Caco-2 (cell line): ENCODE data around the gene SCTR. TPM values are rescaled to one million over a fixed set of nuclear protein-coding genes. Genes with fewer than 3 reads are reported as not detected.

Experiments used
- Bru-seq: library from RNA; stranded (reverse); fragments of 400-500 nt; gene quantifications from one replicate; lab custom pipeline; 2021; lab: Mats Ljungman, UMichigan
- BruChase-seq, 2 experiments: library from RNA; stranded (reverse); fragments of 400-500 nt; gene quantifications; one replicate each; lab custom pipeline; 2021; lab: Mats Ljungman, UMichigan
- BruUV-seq: library from RNA; stranded (reverse); fragments of 400-500 nt; replicated peaks from 2 replicates; lab custom pipeline; 2021; lab: Mats Ljungman, UMichigan
- CTCF ChIA-PET: fragments of 300-600 bp; sonication (Branson Sonifier 250); formaldehyde crosslinking; loops from one replicate; lab custom pipeline; 2022; ENCODE audit warnings: antibody characterized with exemption; lab: Charles Lee
- POLR2A ChIA-PET: fragments of 300-600 bp; sonication (Branson Sonifier 250); formaldehyde crosslinking; loops from one replicate; lab custom pipeline; 2022; ENCODE audit warnings: antibody characterized with exemption; lab: Charles Lee
- DNase-seq, 2 experiments: peaks; one replicate each; pipeline versions ENCODE4 v3.0.0 to v3.0.0-alpha.2; 2020 to 2022
- H3K27me3 ChIP-seq: replicated peaks from 2 replicates; pipeline ENCODE4 v1.6.0; 2011; ENCODE audit warnings: low read length; ENCODE audit not compliant: control insufficient read depth, insufficient read depth
- H3K36me3 ChIP-seq: 2 replicates; pipeline ENCODE4 v1.5.1; 2011; ENCODE audit warnings: low read length; ENCODE audit not compliant: control insufficient read depth, insufficient read depth
- H3K4me1 ChIP-seq: fragments of 250-450 bp; sonication (Bioruptor Pico); 2 replicates; pipeline ENCODE4 v1.5.1; 2020; ENCODE audit warnings: mild to moderate bottlenecking
- H3K4me3 ChIP-seq: 2 replicates; pipeline ENCODE4 v1.5.1; 2011; ENCODE audit warnings: low read depth, mild to moderate bottlenecking, control low read depth, low read length
- H3K9me3 ChIP-seq: fragments of 250-450 bp; sonication (Bioruptor Pico); 2 replicates; pipeline ENCODE4 v1.5.1; 2020; ENCODE audit warnings: mild to moderate bottlenecking, moderate library complexity
- H3K27ac Mint-ChIP-seq: one replicate; pipeline ENCODE4 v1.8.0; 2022; ENCODE audit warnings: mixed read lengths; ENCODE audit not compliant: unreplicated experiment
- H3K27me3 Mint-ChIP-seq: one replicate; pipeline ENCODE4 v1.8.0; 2022; ENCODE audit warnings: mixed read lengths; ENCODE audit not compliant: insufficient read depth, unreplicated experiment
- H3K36me3 Mint-ChIP-seq: one replicate; pipeline ENCODE4 v1.8.0; 2022; ENCODE audit warnings: mild to moderate bottlenecking, mixed read lengths; ENCODE audit not compliant: insufficient read depth, unreplicated experiment
- H3K4me1 Mint-ChIP-seq: one replicate; pipeline ENCODE4 v1.8.0; 2022; ENCODE audit warnings: low read depth, mixed read lengths; ENCODE audit not compliant: unreplicated experiment
- H3K4me3 Mint-ChIP-seq: one replicate; pipeline ENCODE4 v1.8.0; 2022; ENCODE audit warnings: mild to moderate bottlenecking, moderate library complexity, mixed read lengths; ENCODE audit not compliant: unreplicated experiment
- H3K9me3 Mint-ChIP-seq: one replicate; pipeline ENCODE4 v1.8.0; 2022; ENCODE audit warnings: mixed read lengths; ENCODE audit not compliant: unreplicated experiment
- intact Hi-C: fragments of 100-400 bp; cut with micrococcal nuclease; formaldehyde crosslinking; loops from one replicate; pipeline ENCODE4 v1.10.0; 2022; ENCODE audit not compliant: unreplicated experiment
- long read RNA-seq: library from polyadenylated mRNA; stranded (forward); transcript quantifications from one replicate; pipeline ENCODE4 v2.0.0, GENCODE V29; 2022
- total RNA-seq: library from RNA; stranded (reverse); gene quantifications from 2 replicates; pipeline ENCODE4 v1.2.3, GENCODE V29; 2022
- TF ChIP-seq, protein P1 (sequence below), 2 experiments: fragments of 200-600 bp in 1 of 2; IDR thresholded peaks; 1 replicate in 1 of 2; 2 replicates in 1 of 2; pipeline versions ENCODE4 v1.5.1 to v1.8.0; 2011 to 2022; ENCODE audit warnings: antibody characterized with exemption in 1 of 2, control low read depth in 1 of 2, inconsistent platforms in 1 of 2, low read depth in 1 of 2, low read length in 1 of 2, mild to moderate bottlenecking in 1 of 2, moderate library complexity in 1 of 2; ENCODE audit not compliant: insufficient read depth in 1 of 2, severe bottlenecking in 1 of 2, unreplicated experiment in 1 of 2

Gene SCTR
- total RNA-seq (not detected in 2 replicates), Bru-seq, nascent RNA (percentile 2 among the genes with signal in this experiment), BruChase-seq, experiment 1, labeled RNA remaining after a 2-hour chase (percentile 4 among the genes with signal in this experiment), BruChase-seq, experiment 2, labeled RNA remaining after a 6-hour chase (percentile 8 among the genes with signal in this experiment)
- long read RNA-seq: 0 reads

DNA sequence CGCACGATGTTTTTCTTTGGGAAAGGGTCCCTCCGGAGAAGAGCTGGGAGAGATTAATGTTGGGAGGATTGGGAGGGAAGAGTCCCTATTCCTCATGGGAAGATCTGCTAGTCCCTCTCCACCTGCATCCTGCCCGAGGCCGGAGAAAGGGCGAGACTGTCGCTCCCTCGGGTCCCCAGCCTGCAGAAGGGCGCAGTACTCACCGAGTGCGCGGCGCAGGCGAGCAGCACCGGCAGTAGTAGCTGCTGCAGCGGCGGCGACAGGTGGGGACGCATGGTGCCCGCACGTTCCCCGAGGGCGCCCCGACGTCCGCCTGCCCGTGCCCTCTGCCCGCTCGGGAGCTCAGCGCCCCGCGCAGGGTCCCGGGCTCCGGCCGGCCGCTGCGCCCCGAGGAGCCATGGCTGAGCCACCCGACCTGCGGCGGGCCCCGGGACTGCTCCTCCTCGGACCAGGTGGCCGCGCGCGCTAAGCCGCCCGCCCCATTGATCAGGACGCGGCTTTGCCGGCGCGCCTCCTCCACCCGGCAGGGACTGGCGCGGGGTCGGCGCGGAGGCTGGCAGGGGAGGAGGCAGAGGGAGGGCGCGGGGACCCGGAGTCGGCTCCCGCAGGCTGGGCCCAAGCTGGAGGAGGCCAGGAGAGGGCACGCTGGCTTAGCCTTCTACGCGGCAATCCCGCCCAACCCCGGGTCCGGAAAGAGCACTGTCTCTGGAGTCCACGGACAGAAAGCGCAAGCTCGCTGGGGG, at the start of gene SCTR:
TSS of gene SCTR (minus strand) at position 532 of the 743 bp plus-strand sequence. CDS start at position 275, 257 bp downstream.
- ChIA-PET POLR2A (no interaction called here), CTCF (no interaction called here)
- H3K4me1 ChIP-seq: peaks cover 19% of the 10 kb centered on the region
- no peak for DNase-seq
- BruUV-seq: no TSS peak
- H3K9me3 Mint-ChIP-seq: no peaks in the 10 kb centered on the region
- H3K27me3 Mint-ChIP-seq: no peaks in the 10 kb centered on the region
- intact Hi-C loops: no loop called here
- no peak within 1 kb of the TSS for H3K4me3 Mint-ChIP-seq
- no peak within 1 kb of the TSS for H3K4me3 ChIP-seq
- no peak within 1 kb of the TSS for H3K27ac Mint-ChIP-seq
- H3K36me3 ChIP-seq: no peaks in the 10 kb centered on the region
- H3K9me3 ChIP-seq: no peaks in the 10 kb centered on the region
- TF ChIP-seq, protein P1, sequence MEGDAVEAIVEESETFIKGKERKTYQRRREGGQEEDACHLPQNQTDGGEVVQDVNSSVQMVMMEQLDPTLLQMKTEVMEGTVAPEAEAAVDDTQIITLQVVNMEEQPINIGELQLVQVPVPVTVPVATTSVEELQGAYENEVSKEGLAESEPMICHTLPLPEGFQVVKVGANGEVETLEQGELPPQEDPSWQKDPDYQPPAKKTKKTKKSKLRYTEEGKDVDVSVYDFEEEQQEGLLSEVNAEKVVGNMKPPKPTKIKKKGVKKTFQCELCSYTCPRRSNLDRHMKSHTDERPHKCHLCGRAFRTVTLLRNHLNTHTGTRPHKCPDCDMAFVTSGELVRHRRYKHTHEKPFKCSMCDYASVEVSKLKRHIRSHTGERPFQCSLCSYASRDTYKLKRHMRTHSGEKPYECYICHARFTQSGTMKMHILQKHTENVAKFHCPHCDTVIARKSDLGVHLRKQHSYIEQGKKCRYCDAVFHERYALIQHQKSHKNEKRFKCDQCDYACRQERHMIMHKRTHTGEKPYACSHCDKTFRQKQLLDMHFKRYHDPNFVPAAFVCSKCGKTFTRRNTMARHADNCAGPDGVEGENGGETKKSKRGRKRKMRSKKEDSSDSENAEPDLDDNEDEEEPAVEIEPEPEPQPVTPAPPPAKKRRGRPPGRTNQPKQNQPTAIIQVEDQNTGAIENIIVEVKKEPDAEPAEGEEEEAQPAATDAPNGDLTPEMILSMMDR (IDR thresholded peaks at IDR 0.05; ENCODE audit: insufficient read depth in 1 of 2, low read depth in 1 of 2, low read length in 1 of 2, severe bottlenecking in 1 of 2, unreplicated experiment in 1 of 2): no peak
- H3K4me1 Mint-ChIP-seq: peaks cover 18% of the 10 kb centered on the region
- H3K27me3 ChIP-seq: no peaks in the 10 kb centered on the region
- H3K36me3 Mint-ChIP-seq: no peaks in the 10 kb centered on the region

DNA sequence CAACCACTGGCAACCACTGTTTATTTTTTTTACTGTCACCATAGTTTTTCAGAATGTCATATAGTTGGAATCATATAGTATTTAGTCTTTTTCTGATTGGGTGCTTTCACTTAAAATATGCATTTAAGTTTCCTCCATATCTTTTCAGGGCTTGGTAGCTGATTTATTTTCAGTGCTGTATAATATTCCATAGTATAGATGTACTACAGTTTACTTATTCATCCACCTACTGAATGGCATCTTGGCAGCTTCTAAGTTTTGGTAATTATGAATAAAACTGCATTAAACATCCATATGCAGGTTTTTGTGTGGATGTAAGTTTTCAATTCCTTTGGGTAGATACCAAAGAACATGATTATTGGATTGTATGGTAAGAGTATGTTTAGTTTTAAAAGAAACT, 43.0 kb upstream of the SCTR start:
- POLR2A ChIA-PET: no interaction called here
- Histone ChIP-seq H3K4me3 (no peak overlapping the region), H3K9me3 (peaks cover 10% of the 10 kb centered on the region; the same call in 1 of the 2 replicates), H3K4me1 (no peaks in the 10 kb centered on the region), H3K27me3 (no peaks in the 10 kb centered on the region), H3K36me3 (no peaks in the 10 kb centered on the region)
- H3K36me3 Mint-ChIP-seq: no peaks in the 10 kb centered on the region
- CTCF ChIA-PET: no interaction called here
- TF ChIP-seq, protein P1 (IDR thresholded peaks at IDR 0.05; ENCODE audit: insufficient read depth in 1 of 2, low read depth in 1 of 2, low read length in 1 of 2, severe bottlenecking in 1 of 2, unreplicated experiment in 1 of 2): no peak
- no peaks in the 10 kb centered on the region for H3K4me1 Mint-ChIP-seq
- no peak for DNase-seq
- peaks cover 5% of the 10 kb centered on the region for H3K27me3 Mint-ChIP-seq
- H3K9me3 Mint-ChIP-seq: peaks cover 23% of the 10 kb centered on the region
- BruUV-seq: no TSS peak
- H3K27ac Mint-ChIP-seq: no peak overlapping the region
- no peak overlapping the region for H3K4me3 Mint-ChIP-seq
- intact Hi-C loops: no loop called here

DNA sequence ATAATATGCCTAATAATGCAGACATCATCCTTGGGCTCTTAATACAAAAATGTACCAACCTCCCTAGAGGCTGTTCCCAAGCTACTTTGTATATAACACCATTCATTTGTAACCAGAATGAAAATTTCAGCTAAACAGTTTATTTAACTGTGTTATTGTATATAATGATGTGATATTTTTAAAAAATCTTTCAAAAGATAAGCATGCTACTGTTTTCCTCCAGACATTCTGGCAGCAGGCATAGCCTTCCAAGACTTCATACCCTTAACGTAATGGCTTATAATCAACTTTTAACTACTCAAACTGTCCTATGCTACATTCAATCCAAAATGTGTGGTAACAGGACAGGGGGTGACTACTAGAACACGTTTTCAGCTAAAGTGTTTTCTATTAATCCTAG, 41.2 kb upstream of the SCTR start:
- no peaks in the 10 kb centered on the region for H3K27me3 ChIP-seq
- intact Hi-C loops: no loop called here
- no peak overlapping the region for H3K4me3 ChIP-seq
- TF ChIP-seq, protein P1 (IDR thresholded peaks at IDR 0.05; ENCODE audit: insufficient read depth in 1 of 2, low read depth in 1 of 2, low read length in 1 of 2, severe bottlenecking in 1 of 2, unreplicated experiment in 1 of 2): no peak
- no peaks in the 10 kb centered on the region for H3K36me3 ChIP-seq
- ChIA-PET CTCF (no interaction called here), POLR2A (no interaction called here)
- Mint-ChIP-seq H3K27ac (no peak overlapping the region), H3K36me3 (no peaks in the 10 kb centered on the region), H3K27me3 (peaks cover 5% of the 10 kb centered on the region), H3K9me3 (peaks cover 23% of the 10 kb centered on the region), H3K4me3 (no peak overlapping the region), H3K4me1 (no peaks in the 10 kb centered on the region)
- no peak for DNase-seq
- H3K4me1 ChIP-seq: no peaks in the 10 kb centered on the region
- peaks cover 7% of the 10 kb centered on the region; the same call in 1 of the 2 replicates for H3K9me3 ChIP-seq
- no TSS peak for BruUV-seq
